CD4-positive, alpha-beta T cell treated with Interleukin-4 for 1 hour (primary cell): ENCODE data around the gene CAMTA1.

Source experiments
- DNase-seq, 2 donors: peaks; one replicate each; pipeline ENCODE4 v3.0.0-alpha.2; 2020 to 2022

CAMTA1 gene

DNA sequence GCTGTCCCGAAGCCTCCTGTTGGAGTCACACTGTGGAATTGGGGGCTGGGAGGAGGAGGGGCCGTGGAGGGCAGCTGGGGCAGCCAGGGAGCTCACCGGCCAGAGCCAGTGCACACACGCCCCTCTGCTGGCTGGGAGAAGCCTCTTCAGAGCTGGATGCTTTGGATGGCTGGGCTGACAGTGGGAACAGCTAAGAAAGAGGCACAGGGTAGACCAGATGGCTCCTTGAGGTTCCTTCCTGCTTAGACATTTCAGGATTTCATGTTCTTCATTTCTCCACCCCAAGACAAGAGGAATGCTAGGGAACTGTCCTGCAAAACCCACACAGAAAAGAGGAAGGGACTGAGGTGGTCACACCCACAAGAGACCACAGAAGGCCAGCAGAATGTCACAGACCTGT lies 731.1 kb downstream of the CAMTA1 start:
- DNase-seq: no peak

DNA sequence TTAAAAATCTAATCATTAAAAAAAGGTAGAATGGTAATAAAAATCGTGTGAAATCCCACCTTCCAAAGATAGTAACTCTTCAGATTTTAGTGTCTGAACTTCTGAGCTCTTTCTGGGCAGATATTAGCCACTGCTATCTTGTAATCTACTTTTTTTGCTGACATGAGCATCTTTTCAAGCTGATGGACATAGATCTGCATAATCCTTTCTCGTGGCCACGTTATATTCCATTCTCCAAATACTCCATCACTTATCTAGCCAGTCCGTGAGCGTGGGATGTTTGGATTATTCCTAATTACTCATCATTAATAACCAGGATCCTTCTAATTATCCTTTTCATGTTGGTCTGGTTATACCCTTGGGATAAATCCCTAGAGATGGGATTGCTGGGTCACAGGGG lies 731.7 kb downstream of the CAMTA1 start:
- DNase-seq: no peak

DNA sequence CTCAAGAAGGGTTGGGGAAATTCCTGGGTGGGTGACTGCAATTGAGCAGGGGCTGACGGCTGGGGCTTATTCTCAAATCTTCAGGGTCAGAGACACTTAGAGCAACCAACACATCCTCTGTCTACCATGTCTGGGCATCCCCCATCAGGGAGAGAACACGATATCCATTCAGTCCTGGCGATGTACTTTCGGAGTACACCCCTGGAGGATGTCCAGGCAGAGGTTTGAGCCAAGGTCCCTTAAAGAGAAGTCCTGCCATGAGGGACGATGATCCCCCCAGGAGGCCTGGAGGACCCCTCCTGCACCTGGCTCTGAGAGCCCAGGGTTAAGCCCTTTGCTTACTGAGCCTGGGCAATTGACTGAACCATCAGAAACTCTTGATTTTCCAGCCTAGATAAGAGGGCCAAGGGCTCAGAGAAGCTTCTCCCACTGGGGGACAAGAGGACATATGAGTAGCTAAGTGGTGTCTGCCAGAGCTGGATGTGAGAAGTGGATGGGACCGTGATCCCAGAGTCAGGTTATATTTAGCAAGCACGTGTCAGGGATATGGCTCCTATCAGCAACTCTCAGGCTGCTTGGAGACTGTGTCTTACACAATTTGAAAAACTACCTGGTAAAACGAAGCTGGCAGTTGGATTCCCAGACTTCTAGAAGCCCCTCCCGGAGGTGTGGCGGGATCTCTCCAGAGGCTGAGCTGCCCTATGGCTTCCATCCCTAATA lies 732.5 kb downstream of the CAMTA1 start:
- no peak for DNase-seq

DNA sequence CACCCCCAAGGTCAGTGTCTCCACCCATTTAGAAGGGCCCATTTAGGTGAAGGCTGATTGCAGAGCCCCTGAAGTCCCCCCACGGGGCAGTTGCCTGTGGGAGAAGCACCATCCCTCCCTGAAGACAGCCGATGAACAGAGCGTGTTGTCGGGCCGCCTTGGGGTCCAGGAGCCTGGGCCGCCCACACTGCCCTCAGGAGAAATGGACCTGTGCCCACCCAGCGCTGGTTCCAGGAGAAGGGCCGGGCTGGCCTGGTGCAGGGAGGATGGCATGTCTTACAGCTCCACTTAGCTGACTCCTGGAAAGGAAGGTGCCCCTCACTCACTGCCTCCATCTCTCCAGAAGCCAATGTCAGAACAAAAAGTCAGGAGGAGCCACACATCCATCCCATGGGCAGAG lies 733.2 kb downstream of the CAMTA1 start:
- no peak for DNase-seq

DNA sequence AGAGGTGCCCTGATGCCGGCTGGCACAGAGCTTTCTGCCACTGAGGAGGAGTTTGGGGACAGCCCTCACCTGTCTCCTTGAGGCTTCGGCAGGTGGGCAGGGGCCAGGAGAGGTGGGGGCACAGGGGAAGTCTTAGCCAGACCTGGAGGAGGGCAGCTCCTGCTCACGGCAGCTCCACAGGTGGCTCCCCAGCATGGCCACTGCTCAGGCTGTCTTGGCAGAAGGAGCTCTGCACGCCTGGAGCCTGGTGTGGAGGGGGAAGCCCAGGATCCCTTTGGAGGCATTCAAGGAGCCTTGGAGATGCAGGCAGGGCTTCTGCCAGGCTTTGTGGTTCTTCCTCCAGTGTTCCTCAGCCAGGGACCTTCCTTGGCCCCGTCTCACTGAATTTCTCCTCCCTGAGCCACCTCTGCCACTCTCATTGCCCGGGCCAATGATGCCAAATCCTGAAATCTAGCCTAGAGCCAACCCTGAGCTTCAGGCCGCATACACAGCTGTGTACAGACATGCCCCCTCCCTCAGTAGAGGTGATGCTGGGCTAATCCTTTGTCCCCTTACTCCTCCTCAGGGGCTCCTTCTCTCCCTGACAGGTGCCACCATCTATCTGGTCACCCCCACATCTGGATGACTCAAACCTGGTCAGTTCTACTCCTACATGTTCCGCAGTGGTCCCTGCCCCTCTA lies 734.1 kb downstream of the CAMTA1 start:
- DNase-seq: no peak

DNA sequence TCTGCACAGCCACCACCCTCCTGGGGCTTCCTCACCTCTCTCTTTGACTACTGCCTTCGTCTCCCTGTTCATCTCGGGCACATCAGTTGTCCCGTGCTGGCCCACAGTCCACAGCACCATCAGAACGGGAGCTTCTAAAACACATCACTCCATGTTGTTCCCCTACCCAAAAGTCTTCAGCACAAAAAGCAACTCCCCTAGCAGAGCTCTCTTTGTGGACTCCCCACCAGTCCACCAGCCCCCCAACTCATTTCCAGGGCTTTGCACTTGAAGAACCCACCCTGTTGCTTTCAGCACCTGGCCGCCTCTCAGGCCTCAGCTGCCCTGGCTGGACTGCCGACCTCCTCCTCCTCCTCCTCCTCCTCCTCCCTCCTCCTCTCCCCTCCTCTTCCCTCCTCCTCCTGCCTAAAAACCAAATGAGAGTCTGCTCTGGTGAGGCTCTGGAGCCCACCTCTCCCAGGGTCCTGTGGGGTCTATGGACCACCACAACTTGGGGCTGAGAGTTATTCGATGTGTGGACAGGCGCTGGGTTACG lies 734.7 kb downstream of the CAMTA1 start:
- no peak for DNase-seq

DNA sequence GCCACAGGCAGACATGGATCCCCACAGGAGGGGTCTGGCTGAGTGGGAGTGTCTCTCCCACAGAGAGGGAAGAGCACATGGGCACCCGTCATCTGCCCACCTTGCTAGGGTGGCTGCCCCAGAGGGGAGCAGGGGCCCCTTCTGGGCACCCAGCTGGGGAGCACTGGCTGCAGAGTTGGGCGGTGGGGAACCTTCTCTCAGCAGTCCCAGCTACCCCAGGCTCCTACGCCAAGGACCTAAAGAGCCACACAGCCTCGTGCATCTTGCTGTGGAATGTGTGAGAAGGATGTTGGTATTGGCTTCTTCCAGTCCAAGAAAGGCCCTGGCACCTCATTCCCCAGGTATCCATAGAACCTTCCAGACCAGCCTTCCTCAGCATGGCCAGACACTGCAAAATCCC lies 735.2 kb downstream of the CAMTA1 start:
- no peak for DNase-seq

DNA sequence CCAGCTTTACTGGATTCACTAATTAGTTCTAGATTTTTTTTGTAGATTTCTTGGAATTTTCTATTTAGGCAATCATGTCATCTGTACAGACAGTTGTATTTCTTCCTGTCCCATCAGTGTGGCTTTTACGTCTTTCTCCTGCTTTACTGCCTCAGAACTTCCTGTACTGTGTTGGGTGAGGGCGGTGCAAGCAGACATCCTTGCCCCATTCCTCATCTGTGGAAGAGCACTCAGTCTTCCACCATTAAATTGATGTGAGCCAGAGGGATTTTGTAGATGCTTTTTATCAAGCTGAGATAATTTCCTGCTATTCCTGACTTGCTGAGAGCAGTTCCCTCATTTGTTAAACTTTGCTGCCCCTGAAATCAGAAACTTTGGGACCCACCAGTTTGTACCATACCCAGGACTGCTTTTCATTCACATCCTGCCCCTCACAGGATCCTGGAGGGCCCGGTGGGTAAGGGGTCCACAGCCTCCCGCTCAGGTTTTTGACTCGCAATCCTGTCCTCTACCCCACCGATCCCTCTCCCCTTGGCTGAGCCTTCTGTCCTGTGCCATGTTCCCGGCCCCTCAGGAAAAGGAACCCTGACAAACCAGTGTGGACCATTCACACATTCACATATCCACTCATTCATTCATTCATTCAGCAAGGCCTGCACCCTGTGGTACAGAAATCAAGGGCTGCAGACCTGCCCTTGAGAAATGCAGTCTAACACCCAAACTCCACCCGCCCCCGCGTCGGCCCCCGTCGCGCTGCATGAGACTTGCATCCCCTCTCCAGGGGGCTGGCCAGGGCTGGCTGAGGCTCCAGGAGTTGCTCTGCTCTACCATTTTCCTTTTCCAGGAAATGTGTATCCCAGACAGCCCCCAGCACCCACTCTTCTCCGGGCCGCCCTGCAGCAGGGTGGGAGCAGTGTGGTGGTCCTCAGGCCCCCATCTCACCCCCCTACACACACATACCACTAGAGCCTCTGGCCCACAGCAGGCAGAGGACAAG lies 739.4 kb downstream of the CAMTA1 start:
- DNase-seq: no peak

DNA sequence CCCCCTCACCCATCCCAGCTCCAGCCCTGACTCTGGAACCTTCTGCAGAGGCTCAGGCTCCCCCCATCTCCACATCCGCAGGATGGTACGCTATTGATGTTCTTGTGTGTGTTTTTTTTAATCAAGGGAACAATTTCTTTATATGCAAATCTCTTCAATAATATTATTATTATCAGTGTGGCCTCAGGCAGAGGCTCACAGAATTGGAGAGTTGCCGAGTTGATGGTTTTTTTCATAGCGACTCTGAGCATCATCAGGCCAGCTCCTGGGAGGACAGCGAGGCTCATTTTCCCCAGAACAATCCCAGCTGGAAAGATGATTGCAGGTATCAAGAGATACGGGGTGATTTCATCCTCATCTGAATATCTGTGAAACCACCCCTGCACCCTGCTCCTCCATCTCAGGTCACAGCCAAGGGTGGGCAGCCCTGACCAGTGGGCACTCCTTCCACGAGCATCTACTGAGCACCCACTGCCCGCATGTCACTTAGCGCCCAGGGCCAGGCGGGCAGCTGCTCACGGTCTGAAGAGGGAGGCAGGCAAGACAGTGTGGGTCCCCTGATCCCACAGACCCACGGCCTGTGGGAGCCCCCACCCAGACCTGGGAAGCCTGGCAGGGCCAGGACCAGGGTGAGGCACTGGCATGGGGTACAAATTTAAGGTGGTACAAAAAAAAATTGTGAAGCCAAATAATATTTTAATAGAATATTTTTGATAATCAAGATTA lies 740.2 kb downstream of the CAMTA1 start:
- no peak for DNase-seq

DNA sequence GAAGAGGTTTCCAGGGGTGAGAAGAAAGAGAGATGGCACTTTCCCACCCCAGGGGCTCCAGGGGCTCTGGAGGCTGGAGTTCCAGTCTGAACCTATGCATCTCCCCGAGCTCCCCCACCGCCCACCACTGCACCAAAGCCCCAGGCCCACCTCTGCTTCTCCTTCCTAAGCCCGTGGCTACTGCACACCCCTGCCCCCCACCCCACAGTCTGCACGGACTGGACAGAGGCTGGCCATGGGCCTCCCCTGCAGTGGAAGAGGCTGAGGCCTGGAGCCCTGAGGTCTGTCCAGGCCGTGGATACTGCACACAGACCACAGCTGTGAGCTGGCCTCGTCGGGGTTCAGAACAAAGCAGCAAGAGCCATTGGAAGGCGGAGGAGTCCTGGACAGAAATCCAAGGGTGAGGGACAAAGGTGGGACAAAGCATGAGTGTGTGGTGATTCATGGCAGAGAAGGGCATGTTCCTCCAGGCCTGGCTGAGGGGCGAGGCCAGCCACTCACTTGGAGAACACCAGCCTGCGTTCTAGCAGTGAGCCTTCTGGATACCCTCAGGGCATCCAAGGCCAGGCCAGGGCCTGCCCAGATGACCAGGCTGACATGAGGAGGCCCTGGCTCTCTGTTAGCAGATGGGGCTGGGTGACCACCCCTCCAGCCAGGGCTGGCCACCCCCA lies 741.1 kb downstream of the CAMTA1 start:
- DNase-seq: no peak

DNA sequence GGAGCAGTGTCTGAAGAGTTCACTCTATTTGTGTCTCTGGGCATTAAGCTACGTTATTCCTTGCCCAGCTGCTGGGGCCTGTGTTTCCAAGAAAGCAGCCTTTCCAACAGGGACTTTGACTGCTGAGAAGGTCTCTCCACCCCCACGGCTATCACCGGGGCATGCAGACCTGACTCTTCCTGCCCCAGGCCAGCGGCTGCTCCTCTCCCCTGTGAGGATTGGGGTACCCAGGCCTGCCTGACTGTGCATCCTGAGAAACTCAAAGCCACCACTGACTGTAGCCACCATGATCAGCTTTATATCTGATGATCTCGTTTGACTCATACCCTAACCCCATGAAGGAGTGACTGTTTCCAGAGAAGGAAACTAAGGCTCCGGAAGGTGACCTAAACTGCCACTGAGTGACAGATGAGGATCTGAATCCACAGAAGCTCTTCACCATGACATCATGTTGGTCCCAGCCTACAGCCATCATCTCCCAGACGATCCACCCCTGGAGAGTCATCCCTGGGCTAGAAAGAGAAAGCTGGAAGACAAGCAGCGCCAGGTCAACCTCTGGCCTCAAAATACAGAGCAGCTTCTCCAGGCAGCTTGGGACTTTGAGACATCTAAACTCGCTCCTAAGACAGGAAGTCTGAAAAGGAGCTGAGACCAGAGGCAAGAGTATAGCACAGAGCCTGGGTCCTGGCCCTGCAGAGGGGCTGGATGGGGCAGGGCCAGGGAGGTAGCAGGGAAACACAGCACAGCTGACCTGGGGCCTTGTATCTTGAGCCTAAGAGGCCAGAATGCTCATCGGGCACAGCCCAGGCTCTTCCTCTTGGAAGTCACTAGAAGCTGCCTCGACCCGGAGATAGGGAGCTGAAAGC lies 741.8 kb downstream of the CAMTA1 start:
- no peak for DNase-seq

DNA sequence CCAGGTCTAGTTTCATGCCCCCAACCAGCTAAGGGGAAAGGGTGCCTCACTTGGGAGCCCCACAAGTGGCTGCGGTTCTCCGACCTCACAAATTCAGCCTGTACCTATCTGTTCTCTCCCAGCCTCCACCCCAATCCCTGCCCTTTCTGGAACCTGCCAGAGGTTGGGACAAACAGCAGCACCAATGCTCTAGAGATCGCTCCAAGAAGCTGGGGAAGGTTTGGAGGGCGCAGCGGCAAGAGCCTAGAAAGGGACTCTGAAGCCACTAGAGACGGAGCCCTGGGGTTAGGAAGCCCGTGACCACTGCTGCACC lies 742.4 kb downstream of the CAMTA1 start:
- DNase-seq: no peak

DNA sequence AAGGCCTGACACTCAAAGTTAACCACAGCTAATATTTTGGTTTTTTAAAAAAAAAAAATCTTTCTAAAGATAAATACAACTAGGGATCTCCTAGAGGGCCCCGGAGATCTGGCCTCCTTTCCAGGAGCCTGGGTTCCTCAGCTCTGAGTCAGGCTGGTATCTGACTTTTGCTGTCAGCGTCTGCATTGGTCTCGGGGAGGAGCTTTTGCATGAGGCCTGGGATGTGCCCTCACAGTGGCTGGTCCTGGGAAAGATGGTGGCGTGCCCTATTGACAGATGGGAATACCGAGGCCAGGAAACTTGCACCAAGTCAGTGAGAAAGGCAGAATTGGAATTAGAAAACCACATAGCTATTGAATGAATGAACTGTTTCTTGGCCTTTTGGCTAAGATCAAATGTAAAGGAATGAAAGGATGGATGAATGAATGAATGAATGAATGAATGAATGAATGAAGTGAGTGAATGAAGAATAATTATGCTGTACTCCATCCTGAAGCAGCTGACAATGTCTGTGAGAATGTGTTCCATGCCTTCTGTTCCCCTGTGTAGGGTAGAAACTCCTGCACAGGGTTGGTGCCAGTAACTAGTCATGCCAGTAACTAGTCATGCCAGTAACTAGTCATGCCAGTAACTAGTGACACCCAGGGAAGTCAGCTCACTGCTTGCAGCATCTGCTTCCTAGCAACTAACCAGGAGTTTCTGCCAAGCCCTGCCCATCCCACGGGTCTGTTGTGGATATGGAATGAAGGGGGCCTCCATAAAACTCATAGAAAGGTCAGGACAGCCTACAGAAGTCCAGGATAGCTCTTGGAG lies 743.3 kb downstream of the CAMTA1 start:
- DNase-seq: no peak

DNA sequence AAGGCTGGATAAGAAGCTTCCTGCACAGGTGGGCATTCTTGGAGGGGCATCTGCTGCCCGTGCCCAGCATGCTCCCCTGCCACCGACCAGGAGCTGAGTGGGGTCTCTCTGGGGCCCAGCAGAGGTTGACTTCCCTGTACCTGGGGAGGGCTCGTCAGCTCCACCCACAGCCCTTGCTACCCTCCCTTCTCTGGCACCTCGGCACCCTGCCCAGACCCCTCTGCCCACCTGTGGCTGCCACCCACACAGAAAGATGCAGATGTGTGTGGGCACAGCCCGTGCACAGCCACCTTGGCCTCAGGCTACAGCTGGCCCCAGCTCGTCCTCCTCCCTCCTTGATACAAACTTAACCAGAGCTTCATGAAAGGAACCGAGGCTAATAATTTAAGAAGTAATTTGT lies 744.7 kb downstream of the CAMTA1 start:
- DNase-seq: no peak

DNA sequence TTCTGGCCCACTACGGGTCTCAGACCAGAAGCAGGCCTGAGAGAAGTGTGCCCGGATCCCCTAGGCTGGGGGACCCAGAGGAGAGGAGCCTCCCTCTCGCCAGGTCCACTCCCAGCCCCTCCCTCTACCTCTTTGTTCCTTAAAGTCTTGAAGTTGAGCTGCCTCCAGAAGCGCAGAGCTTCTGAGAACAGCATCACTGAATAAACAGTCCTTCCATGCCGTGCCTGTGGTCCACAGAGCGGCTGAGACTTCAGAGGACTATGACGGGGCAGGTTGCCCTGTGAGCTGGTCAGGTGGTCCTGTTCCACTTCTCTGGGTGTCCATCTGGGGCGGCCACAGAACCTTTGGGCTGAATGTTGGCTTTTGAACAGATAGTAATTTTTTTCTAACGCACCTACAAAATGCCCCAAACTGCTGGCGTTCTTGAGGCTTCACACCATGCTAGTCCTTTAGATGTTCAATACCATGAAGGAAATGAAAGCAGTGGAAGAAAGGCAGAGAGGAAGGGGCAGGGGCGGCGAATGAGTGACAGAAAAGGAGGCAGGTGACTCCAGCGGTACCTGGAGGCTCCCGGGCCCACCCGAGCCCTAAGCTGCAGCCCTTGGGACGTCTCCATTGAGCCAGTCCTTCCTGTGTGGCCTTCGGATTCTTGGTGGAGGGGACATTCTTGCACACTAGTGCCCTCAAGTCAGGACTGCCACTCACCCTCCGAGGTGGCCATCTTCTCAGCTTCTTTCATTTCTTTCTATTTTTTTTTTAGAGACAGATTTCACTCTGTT lies 746.5 kb downstream of the CAMTA1 start:
- DNase-seq: no peak

DNA sequence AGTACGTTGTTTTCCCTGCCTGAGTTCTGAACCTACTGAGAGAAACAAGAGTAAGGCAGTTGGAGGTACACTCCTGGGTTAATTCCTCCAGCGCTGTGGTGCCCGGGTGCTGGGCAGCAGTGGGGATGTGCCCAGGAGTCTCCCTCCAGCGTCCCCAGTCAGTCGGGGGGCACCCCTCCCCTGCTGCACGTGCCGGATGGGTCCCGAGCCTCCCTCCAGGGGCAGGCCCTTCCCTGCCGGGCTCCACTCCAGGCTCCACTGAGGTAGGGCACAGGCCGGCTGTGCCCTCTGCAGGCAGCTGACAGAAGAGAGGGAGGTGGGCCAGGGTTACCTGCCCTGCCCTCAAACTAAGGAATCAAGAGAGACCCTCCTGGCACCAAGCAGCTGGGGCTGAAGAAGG lies 747.8 kb downstream of the CAMTA1 start:
- DNase-seq: no peak

DNA sequence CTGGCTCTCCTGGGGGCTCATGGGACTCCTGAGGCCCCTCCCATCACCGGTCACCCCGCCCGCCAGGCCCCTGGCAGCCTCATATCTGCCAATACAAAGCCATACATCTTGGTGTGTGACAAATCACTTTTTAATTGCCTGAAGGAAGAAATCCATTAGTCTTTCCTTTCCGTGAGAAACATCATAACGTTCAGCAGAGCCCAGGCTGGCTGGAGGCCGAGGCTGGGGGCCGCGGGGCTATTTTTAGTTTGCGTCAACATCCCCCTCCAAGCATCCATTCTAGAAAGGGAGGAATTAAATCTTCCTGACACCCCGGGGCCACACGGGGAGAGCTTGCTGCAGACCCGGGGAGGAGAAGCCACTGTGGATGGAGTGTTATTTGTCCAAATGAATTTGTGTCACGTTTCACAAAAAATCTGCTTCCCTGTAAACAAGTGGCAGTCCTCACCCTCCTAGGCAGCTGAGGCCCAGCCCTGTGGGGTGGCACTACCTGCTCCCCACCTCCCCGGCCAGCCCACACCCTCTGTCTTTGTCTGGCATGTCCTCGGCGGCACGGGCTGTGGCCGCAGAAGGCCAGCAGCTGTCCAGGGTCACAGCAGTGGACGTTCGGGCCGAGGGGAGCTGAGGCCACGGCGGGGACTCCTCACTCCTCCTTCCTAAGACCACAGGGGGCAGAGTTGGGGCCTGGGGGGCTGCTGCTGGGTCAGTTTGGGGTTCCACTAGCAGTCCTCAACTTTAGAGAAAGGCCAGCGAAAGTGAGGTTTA lies 749.0 kb downstream of the CAMTA1 start:
- no peak for DNase-seq

DNA sequence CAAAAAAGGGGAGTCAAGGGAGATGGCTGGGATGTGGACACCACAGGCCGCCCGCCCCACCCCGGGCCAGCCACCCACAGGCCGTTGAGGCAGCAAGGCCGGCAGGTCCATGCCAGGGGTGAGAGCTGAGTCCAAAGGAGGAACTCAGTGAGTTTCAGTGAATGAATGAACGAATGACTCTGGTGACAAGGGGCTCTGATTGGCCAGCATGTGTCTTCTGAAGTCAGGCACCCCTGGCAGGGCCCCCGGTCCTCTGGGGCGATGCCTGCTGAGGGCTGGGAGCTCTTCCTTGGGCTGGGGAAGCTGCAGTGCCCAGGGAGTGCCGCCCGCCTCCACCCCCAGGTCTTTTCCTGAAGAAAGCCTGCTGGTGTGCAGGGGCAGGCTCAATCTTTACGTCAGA lies 749.8 kb downstream of the CAMTA1 start:
- no peak for DNase-seq
